Activated CD8-positive, alpha-beta T cell treated with anti-CD3 and anti-CD28 coated beads for 36 hours (primary cell): Measurements from ENCODE around the gene POTEB3. TPM values are rescaled to one million over a fixed set of nuclear protein-coding genes. Genes with fewer than 3 reads are reported as not detected.
"Not testable (repeated sequence)": the region's sequence is repeated elsewhere in the genome, so short reads cannot be mapped to it uniquely, and the experiment has no call there.

ENCODE experiments used
- ATAC-seq: fragments of 200-7000 bp; cut with Tn5 transposase; one replicate; pipeline ENCODE4 v1.10.0; 2021; ENCODE audit warnings: mild to moderate bottlenecking, moderate library complexity
- CTCF ChIA-PET: fragments of 350-600 bp; sonication (Branson Sonifier 250); formaldehyde crosslinking; loops from one replicate; lab custom pipeline; 2021; ENCODE audit warnings: antibody characterized with exemption; lab: Charles Lee
- POLR2A ChIA-PET: fragments of 350-600 bp; sonication (Branson Sonifier 250); formaldehyde crosslinking; loops from one replicate; lab custom pipeline; 2021; ENCODE audit warnings: antibody characterized with exemption; lab: Charles Lee
- DNase-seq: peaks from one replicate; pipeline ENCODE4 v3.0.0-alpha.2; 2020
- H3K27ac Mint-ChIP-seq: one replicate; pipeline ENCODE4 v1.8.0; 2021; ENCODE audit warnings: mild to moderate bottlenecking, mixed read lengths
- H3K27me3 Mint-ChIP-seq: one replicate; pipeline ENCODE4 v1.8.0; 2021; ENCODE audit warnings: mixed read lengths
- H3K36me3 Mint-ChIP-seq: one replicate; pipeline ENCODE4 v1.8.0; 2021; ENCODE audit warnings: low read depth, mixed read lengths
- H3K4me1 Mint-ChIP-seq: one replicate; pipeline ENCODE4 v1.8.0; 2021; ENCODE audit warnings: low read depth, mixed read lengths
- H3K4me3 Mint-ChIP-seq: one replicate; pipeline ENCODE4 v1.8.0; 2021; ENCODE audit warnings: mild to moderate bottlenecking, moderate library complexity, mixed read lengths
- H3K9me3 Mint-ChIP-seq: one replicate; pipeline ENCODE4 v1.8.0; 2021; ENCODE audit warnings: mixed read lengths
- intact Hi-C: fragments of 100-400 bp; cut with micrococcal nuclease; formaldehyde crosslinking; loops from one replicate; pipeline ENCODE4 v1.10.0; 2022
- microRNA-seq: library from miRNA; unstranded; fragments of <30 nt; microRNA quantifications from one replicate; pipeline ENCODE4 v1.2.0, GENCODE V29; 2022; ENCODE audit warnings: borderline microRNAs expressed, borderline replicate concordance
- total RNA-seq, 2 experiments: library from RNA; stranded (reverse); gene quantifications; one replicate each; pipeline ENCODE4 v1.2.3, GENCODE V29; 2021

The POTEB3 gene
- total RNA-seq, 2 experiments from 2014 or later, result not detected

DNA sequence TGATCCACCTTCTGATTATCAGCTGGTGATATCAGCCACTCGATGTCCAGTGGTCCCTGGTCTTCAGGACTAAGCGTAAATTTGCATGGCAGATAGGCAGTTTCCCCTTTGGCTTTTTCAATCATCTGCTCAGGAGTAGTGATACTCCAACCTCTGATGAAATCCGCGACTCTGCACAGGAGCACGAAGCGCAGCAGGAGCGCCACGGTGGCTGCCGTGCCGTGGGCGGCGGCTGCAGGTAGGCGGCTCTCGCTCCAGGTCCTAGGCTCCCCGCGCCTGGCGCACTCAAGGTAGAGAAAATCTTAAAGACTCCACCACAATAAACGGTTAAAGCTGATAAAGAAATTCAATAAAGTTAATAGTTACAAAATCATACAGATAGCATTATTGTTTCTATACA lies 66.6 kb downstream of the POTEB3 start:
- DNase-seq, POLR2A ChIA-PET, H3K36me3 Mint-ChIP-seq, intact Hi-C loops, H3K27ac Mint-ChIP-seq, CTCF ChIA-PET, H3K27me3 Mint-ChIP-seq, ATAC-seq, H3K9me3 Mint-ChIP-seq, H3K4me1 Mint-ChIP-seq, H3K4me3 Mint-ChIP-seq: not testable (repeated sequence)

DNA sequence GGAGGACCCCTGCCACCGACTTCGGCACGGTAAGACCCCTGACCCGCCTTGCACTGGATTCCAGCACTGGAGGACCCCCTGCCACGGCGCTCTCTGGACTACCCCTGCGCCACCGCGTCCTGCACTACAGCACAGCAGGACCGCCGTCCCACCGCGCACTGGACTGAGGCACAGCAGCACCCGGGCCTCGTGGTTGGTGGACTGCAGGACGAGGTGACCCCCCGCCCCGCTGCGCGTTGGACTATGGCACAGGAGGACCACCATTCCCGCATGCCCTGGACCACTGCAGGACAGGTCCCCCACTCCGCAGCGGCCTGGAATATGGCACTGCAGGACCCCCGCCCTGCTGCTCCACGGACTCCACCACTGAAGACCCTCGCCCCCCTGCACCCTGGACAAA lies 71.1 kb downstream of the POTEB3 start:
- H3K27me3 Mint-ChIP-seq, H3K9me3 Mint-ChIP-seq, H3K27ac Mint-ChIP-seq, intact Hi-C loops, ATAC-seq, CTCF ChIA-PET, H3K36me3 Mint-ChIP-seq, POLR2A ChIA-PET, H3K4me1 Mint-ChIP-seq, H3K4me3 Mint-ChIP-seq, DNase-seq: not testable (repeated sequence)

DNA sequence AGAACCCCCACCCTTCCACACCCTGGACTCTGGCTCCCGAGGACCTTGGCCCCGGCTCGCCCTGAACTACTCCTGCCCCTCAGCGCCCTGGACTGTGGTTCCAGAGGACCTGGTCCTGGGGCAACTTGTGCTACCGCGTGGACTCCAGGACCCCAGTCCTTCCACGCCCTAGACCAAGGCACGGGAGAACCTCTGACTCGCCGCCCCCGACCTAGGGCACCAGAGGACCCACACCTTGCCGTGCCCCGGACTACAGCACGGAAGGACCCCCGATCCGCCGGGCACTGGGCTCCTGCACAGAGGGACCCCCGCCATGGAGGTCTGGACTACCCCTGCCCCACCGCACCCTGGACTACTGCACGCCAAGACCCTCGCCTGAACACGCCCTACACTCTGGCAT lies 71.7 kb downstream of the POTEB3 start:
- DNase-seq, CTCF ChIA-PET, H3K4me1 Mint-ChIP-seq, H3K9me3 Mint-ChIP-seq, H3K27me3 Mint-ChIP-seq, POLR2A ChIA-PET, H3K4me3 Mint-ChIP-seq, H3K27ac Mint-ChIP-seq, H3K36me3 Mint-ChIP-seq, ATAC-seq, intact Hi-C loops: not testable (repeated sequence)

Small RNAs within 50 kb of the gene (microRNA-seq; reads per million reads assigned to microRNA genes)
- not detected for gene MIR3118-3
